NCI-H1417 (cell line): ENCODE results near the gene CFAP99.
A peak's percentile ranks its signal among the peaks of the same experiment; 100 is the strongest.
"Not testable (repeated sequence)": the region's sequence is repeated elsewhere in the genome, so short reads cannot be mapped to it uniquely, and the experiment has no call there.

Source experiments
- DNase-seq, 3 experiments: peaks; one replicate each; lab custom pipeline; 2025; lab: John Stamatoyannopoulos, UW

CFAP99 gene

DNA sequence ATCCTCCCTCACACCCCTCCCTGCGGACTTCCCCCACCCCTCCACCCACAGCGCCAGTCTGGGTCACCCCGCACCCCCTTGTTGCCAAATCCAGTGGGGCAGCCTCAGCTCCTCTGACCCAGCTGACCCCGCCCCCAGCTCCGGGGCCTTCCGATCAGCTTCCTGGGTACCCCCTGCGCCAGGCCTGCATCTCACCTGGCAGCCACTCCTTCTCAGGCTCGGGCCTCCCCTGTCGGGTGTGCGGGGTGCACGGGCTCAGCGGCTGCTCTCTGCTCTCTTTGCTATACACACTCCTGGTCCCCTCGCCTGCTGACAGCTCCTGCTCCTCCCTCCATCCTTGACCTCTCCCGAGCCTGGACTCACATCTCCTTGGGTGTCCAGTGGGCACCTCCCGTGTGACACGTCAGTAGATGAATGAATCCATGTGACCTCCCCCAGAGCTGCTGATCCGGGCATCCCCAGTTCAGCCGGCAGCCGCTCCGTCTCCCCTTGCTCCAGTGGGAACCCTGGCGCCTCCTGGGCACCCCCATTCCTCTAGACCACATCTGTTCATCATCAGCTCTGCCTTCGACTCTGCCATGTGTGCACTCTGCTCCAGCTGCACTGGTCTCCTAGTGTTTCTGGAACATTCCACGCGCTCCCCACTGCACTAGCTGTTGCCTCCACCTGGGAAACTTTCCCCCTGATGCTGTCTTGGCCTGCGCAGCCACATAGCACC is 9.9 kb downstream of the CFAP99 start:
- DNase-seq, result no peak

- DNase-seq, result not testable (repeated sequence)
Observed at GRCh38 chr4:2429945-2430757, 11.4 kb downstream of the CFAP99 start.

- DNase-seq, result no peak
Observed at GRCh38 chr4:2432004-2432403, 13.2 kb downstream of the CFAP99 start.

DNA sequence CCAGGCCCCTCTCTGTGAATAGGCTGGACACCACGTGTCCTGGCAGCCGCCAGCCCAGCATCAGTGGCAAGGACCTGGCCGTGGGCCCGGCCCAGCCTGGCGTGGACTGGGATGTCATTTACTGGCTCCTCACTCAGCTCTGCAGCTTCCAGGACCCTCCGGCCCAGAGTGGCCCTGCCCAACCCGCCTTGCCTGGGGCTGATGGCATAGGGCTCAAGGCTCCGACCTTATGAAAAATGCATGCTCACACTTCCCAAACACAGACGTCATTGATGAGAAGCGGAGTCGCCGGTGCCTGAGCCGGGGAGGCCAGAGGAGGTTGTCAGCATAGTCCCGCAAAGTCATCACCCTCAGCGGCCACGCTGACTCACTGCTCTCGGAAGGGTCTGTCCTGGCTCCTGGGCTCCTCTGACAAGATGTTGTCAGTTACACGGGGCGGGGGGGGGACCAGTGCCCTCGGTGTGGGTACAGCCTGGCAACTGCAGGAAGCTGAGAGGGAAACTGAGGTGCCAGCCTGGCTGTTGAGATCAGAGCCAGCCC is 14.3 kb downstream of the CFAP99 start:
- no peak for DNase-seq

DNA sequence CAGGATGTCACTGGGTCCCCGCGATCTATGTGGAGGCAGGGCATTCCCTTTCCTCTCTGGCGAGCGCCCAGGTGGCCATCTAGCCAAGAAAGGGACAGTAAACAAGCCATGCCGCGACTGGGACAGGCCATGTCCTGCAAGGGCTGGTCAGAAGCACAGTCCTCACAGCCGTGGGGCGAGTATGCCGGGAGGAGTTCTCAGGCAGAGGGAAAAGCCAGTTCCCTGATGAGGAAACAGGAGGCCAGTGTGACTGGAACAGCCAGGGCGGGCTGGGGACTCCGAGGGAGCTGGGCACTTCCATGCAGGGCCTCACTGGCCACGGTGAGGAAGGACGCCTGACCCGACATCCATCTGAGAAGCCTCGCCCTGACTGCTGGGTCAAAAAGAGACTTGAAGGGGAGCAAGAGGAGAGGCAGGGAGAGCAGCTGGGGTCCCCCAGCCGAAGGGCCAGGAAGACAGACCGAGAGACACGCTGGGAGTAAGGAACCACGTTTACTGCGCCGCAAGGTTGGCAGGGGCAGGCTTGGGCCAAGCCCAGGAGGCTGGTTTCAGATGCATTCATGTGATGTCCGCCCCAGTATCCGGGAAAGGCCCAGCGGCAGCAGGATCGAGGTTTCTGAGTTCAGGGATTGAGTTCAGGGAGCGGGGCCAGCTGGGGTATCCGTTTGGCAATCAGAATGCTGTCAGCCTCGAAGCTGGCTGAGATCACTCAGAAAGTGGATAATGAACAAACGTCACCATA is 15.0 kb downstream of the CFAP99 start:
- DNase-seq, result no peak

DNA sequence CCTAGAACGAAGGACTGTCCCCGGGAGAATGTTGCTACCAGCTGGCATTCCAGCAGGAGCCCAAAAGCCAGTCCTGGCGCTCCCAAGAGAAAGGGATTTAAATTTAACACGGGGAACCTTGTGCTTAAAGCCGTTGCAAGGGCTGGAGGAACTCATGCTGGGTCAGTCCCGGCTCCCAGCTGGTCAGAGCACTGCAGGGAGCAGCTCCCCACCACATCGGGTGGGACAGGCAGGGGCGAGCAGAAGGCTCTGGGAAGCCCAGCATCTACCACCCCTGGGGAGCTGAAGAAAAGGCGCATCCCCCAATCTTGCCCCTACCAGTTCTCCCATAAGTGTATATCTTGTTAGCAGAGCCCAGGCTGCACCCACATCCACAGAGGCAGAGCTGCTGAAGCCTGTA is 15.7 kb downstream of the CFAP99 start:
- DNase-seq, result no peak

GRCh38 chr4:2436301-2436700 is 17.5 kb downstream of the CFAP99 start:
- peak in 2 of 3 experiments; percentile 3 to 52 for DNase-seq

DNA sequence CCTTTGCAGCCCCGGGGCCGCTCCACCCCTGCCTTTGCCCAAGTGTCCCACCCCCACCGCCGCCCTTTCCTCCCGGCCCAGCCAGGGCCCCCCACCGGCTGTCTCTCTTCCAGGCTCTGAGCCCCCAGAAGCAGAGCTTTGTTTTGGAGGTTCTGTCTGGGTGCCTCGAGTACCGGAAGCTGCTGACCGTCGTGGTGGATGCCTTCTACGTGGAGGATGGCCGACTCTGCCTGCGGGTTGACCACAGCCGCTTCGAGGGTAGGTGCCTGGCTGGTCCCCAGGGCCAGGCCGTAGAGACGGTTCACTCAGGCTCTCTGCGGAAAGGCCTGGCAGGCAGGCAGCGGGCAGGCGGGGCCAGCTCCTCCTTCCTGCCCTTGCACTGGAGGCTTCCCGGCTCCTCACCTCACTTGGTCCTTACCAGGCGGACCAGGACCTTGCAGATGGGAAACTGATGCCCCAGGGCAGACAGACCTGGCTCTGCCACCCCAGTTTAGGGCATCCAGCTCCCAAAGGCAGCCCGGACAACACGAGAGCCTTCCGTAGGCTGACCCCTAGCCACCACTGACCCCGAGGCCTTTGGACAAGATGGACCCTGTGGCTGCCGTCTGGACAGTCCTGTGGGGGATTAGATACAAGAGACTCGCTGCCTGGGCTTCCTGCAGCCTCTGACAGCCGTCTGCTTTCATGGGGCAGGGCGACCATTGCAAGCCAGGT is 18.2 kb downstream of the CFAP99 start:
- DNase-seq, result no peak

- DNase-seq, result no peak
Observed at GRCh38 chr4:2437475-2438215, 18.9 kb downstream of the CFAP99 start.

DNA sequence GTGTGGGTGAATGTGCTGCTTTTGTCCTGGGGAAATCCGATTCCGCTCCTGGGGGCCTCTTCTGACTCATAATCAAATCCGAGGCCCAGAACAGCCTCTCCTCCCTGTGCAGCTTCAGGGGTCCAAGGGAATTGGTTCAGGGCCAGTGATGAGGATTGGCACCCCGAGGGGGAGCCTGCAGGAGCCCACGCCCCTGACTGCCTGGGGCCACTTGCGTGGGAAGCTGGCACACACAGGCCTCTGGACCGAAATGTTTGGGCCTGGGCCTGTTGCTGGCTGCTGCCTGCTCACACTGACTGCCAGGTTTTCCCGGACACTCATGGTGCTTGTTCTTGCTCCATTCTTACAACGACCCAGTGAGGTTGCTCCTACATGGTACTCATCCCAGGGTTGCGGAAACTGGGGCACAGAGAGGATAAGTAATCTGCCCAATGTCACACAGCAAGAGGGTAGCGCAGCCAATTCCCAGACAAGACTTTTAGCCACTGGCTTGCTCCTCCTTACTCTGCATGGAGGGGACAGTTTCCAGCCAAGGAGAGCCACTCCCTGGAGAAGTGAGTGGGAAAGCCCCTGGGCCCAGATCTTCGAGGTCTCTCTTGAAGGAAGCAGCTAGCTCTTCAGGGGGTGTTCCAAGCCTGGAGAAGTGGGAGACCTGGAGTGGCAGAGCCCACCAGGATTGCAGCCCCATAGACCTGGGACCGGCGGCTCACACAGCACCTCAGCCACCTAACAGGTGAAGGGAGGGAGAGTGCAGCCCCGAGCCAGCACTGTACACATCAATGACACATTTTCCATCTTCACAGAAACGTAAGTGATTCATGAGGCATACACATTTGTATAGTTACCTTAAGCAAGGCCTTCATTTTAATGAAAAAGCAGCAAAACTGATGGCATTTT is 20.3 kb downstream of the CFAP99 start:
- DNase-seq, result no peak

GRCh38 chr4:2441393-2442174 is 22.8 kb downstream of the CFAP99 start:
- peak; percentile 30 to 57 (median 34) for DNase-seq

GRCh38 chr4:2442175-2442993 is 23.6 kb downstream of the CFAP99 start:
- no peak for DNase-seq

- no peak for DNase-seq
Observed at GRCh38 chr4:2443061-2443730, 24.4 kb downstream of the CFAP99 start.

- no peak for DNase-seq
Observed at GRCh38 chr4:2443956-2444740, 25.4 kb downstream of the CFAP99 start.

GRCh38 chr4:2445130-2445529 is 26.4 kb downstream of the CFAP99 start:
- DNase-seq, result no peak

DNA sequence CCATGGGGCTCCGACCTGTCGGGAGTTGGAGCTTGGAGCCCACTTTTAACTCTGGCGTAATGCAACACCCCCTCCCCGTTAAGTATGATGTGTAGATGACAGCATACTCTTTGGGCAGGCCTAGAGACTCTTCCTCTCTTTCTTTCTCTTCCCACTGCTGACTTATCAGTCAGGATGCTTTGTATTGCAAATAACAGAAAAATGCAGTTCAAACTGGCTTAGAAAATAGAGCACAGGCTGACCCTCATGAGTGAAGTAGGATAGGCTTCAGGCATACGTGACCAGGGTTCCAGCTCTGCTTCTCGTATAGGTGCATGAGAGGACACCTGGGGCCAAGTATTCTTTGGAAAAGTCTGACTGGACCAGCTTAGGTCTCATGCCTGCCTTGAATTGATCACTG is 26.8 kb downstream of the CFAP99 start:
- no peak for DNase-seq
